Fibroblast of the aortic adventitia (primary cell): ENCODE data around the gene GARRE1. TPM values are rescaled to one million over a fixed set of nuclear protein-coding genes. Genes with fewer than 3 reads are reported as not detected.

Source experiments
- DNase-seq: peaks from one replicate; pipeline ENCODE4 v3.0.0-alpha.2; 2010; ENCODE audit warnings: low read depth
- H3K4me3 ChIP-seq: 2 replicates; pipeline ENCODE4 v1.5.1; 2011; ENCODE audit warnings: low read depth, mild to moderate bottlenecking, control low read depth, low read length, moderate library complexity
- CTCF ChIP-seq: IDR thresholded peaks from 2 replicates; pipeline ENCODE4 v1.5.1; 2011; ENCODE audit warnings: mild to moderate bottlenecking, low read length, control low read depth, inconsistent platforms; ENCODE audit not compliant: insufficient read depth
- total RNA-seq: library from RNA; depleted of rRNA; stranded (reverse); fragments of >200 nt; gene quantifications from 2 replicates; pipeline ENCODE4 v1.2.3, GENCODE V29; 2012; ENCODE audit warnings: low replicate concordance

GARRE1 gene
- total RNA-seq, 1 donor = 13.9 TPM

- TF ChIP-seq CTCF = no peak
- H3K4me3 ChIP-seq = no peak overlapping the region
- DNase-seq = no peak
These were observed 18.8 kb downstream of the GARRE1 start for GRCh38 chr19:34273121-34273520.

GRCh38 chr19:34274284-34274826, 20.0 kb downstream of the GARRE1 start:
- DNase-seq = no peak
- H3K4me3 ChIP-seq = peak overlapping the region; percentile 4

GRCh38 chr19:34274827-34275625, 20.7 kb downstream of the GARRE1 start:
- no peak for TF ChIP-seq CTCF
- peak; percentile 97 for DNase-seq
- H3K4me3 ChIP-seq = no peak overlapping the region

More at GRCh38 chr19:34274284-34274826, 20.0 kb downstream of the GARRE1 start:
- TF ChIP-seq CTCF = peak; percentile 11

- TF ChIP-seq CTCF = no peak
- DNase-seq = no peak
- H3K4me3 ChIP-seq = no peak overlapping the region
These were observed 21.4 kb downstream of the GARRE1 start for GRCh38 chr19:34275705-34276104.

- no peak for TF ChIP-seq CTCF
- no peak for DNase-seq
- H3K4me3 ChIP-seq = no peak overlapping the region
These were observed 22.3 kb downstream of the GARRE1 start for GRCh38 chr19:34276614-34277013.

- H3K4me3 ChIP-seq = no peak overlapping the region
- DNase-seq = no peak
- TF ChIP-seq CTCF = no peak
These were observed 22.9 kb downstream of the GARRE1 start for GRCh38 chr19:34277244-34277643.
